Activated naive CD8-positive, alpha-beta T cell treated with anti-CD3 and anti-CD28 coated beads, Interleukin-2, amount 50 U/mL, for 24 hours (primary cell): Measurements from ENCODE around the gene TP53BP2.
"Not testable (repeated sequence)": the region's sequence is repeated elsewhere in the genome, so short reads cannot be mapped to it uniquely, and the experiment has no call there.

Experiments used
- ATAC-seq: fragments of 150-1000 bp; cut with Tn5 transposase; one replicate; pipeline ENCODE4 v1.10.0; 2021
- DNase-seq: peaks from one replicate; pipeline ENCODE4 v3.0.0; 2021
- H3K27ac Mint-ChIP-seq: one replicate; pipeline ENCODE4 v1.8.0; 2021; ENCODE audit warnings: mild to moderate bottlenecking, mixed read lengths
- H3K27me3 Mint-ChIP-seq: one replicate; pipeline ENCODE4 v1.8.0; 2021; ENCODE audit warnings: mixed read lengths
- H3K36me3 Mint-ChIP-seq: one replicate; pipeline ENCODE4 v1.8.0; 2021; ENCODE audit warnings: low read depth, mixed read lengths
- H3K4me1 Mint-ChIP-seq: one replicate; pipeline ENCODE4 v1.8.0; 2021; ENCODE audit warnings: mixed read lengths
- H3K4me3 Mint-ChIP-seq: one replicate; pipeline ENCODE4 v1.8.0; 2021; ENCODE audit warnings: mild to moderate bottlenecking, moderate library complexity, mixed read lengths
- H3K9me3 Mint-ChIP-seq: one replicate; pipeline ENCODE4 v1.8.0; 2021; ENCODE audit warnings: mixed read lengths

The TP53BP2 gene

GRCh38 chr1:223827193-223827663 is 18.5 kb downstream of the TP53BP2 start:
- peaks cover 9% of the 10 kb centered on the region for H3K36me3 Mint-ChIP-seq
- H3K4me3 Mint-ChIP-seq = no peak overlapping the region
- H3K27me3 Mint-ChIP-seq = no peaks in the 10 kb centered on the region
- H3K27ac Mint-ChIP-seq = peak overlapping the region; percentile 10
- no peak for DNase-seq
- no peak for ATAC-seq
- peaks cover 69% of the 10 kb centered on the region for H3K4me1 Mint-ChIP-seq
- no peaks in the 10 kb centered on the region for H3K9me3 Mint-ChIP-seq

- no peak overlapping the region for H3K4me3 Mint-ChIP-seq
- ATAC-seq = no peak
- no peak for DNase-seq
Measured at GRCh38 chr1:223825767-223826748, 19.7 kb downstream of the TP53BP2 start.

GRCh38 chr1:223824712-223825111 is 21.0 kb downstream of the TP53BP2 start:
- Mint-ChIP-seq H3K9me3 (no peaks in the 10 kb centered on the region), H3K27me3 (no peaks in the 10 kb centered on the region), H3K27ac (no peak overlapping the region), H3K4me3 (no peak overlapping the region), H3K4me1 (peaks cover 60% of the 10 kb centered on the region), H3K36me3 (peaks cover 16% of the 10 kb centered on the region)
- no peak for DNase-seq
- ATAC-seq = no peak

More at GRCh38 chr1:223825767-223826748, 19.7 kb downstream of the TP53BP2 start:
- H3K36me3 Mint-ChIP-seq = peaks cover 9% of the 10 kb centered on the region
- no peaks in the 10 kb centered on the region for H3K9me3 Mint-ChIP-seq
- H3K27me3 Mint-ChIP-seq = no peaks in the 10 kb centered on the region
- no peak overlapping the region for H3K27ac Mint-ChIP-seq
- peaks cover 70% of the 10 kb centered on the region for H3K4me1 Mint-ChIP-seq

- peaks cover 15% of the 10 kb centered on the region for H3K36me3 Mint-ChIP-seq
- H3K4me3 Mint-ChIP-seq = no peak overlapping the region
- H3K4me1 Mint-ChIP-seq = peaks cover 56% of the 10 kb centered on the region
- H3K9me3 Mint-ChIP-seq = no peaks in the 10 kb centered on the region
- ATAC-seq (no peak), DNase-seq (no peak)
- no peak overlapping the region for H3K27ac Mint-ChIP-seq
- H3K27me3 Mint-ChIP-seq = no peaks in the 10 kb centered on the region
Measured at GRCh38 chr1:223824287-223824686, 21.5 kb downstream of the TP53BP2 start.

GRCh38 chr1:223820971-223821370 is 24.8 kb downstream of the TP53BP2 start:
- H3K27ac Mint-ChIP-seq = no peak overlapping the region
- H3K36me3 Mint-ChIP-seq = peaks cover 13% of the 10 kb centered on the region
- no peaks in the 10 kb centered on the region for H3K27me3 Mint-ChIP-seq
- ATAC-seq (no peak), DNase-seq (no peak)
- H3K4me1 Mint-ChIP-seq = peaks cover 33% of the 10 kb centered on the region
- H3K9me3 Mint-ChIP-seq = no peaks in the 10 kb centered on the region
- H3K4me3 Mint-ChIP-seq = no peak overlapping the region

- Mint-ChIP-seq H3K4me1 (peaks cover 30% of the 10 kb centered on the region), H3K36me3 (peaks cover 15% of the 10 kb centered on the region), H3K27me3 (no peaks in the 10 kb centered on the region), H3K9me3 (no peaks in the 10 kb centered on the region), H3K27ac (no peak overlapping the region), H3K4me3 (no peak overlapping the region)
- ATAC-seq = no peak
- DNase-seq = no peak
Measured at GRCh38 chr1:223820515-223820858, 25.3 kb downstream of the TP53BP2 start.

- Mint-ChIP-seq H3K9me3 (no peaks in the 10 kb centered on the region), H3K27me3 (no peaks in the 10 kb centered on the region), H3K4me1 (peaks cover 26% of the 10 kb centered on the region), H3K4me3 (no peak overlapping the region), H3K27ac (no peak overlapping the region), H3K36me3 (peaks cover 15% of the 10 kb centered on the region)
- no peak for DNase-seq
- no peak for ATAC-seq
Measured at GRCh38 chr1:223819730-223820514, 25.8 kb downstream of the TP53BP2 start.

GRCh38 chr1:223817265-223817664 is 28.5 kb downstream of the TP53BP2 start:
- Mint-ChIP-seq H3K36me3 (peaks cover 36% of the 10 kb centered on the region), H3K4me1 (peaks cover 21% of the 10 kb centered on the region)
- H3K27me3 Mint-ChIP-seq, H3K27ac Mint-ChIP-seq, H3K4me3 Mint-ChIP-seq, ATAC-seq, H3K9me3 Mint-ChIP-seq, DNase-seq: not testable (repeated sequence)

GRCh38 chr1:223815865-223816264 is 29.9 kb downstream of the TP53BP2 start:
- Mint-ChIP-seq H3K9me3 (no peaks in the 10 kb centered on the region), H3K4me1 (peaks cover 22% of the 10 kb centered on the region), H3K27ac (no peak overlapping the region), H3K36me3 (peaks cover 37% of the 10 kb centered on the region), H3K4me3 (no peak overlapping the region), H3K27me3 (no peaks in the 10 kb centered on the region)
- DNase-seq (no peak), ATAC-seq (no peak)

GRCh38 chr1:223815020-223815853 is 30.5 kb downstream of the TP53BP2 start:
- ATAC-seq (no peak), DNase-seq (no peak)
- H3K27me3 Mint-ChIP-seq = no peaks in the 10 kb centered on the region
- H3K4me1 Mint-ChIP-seq = peaks cover 24% of the 10 kb centered on the region
- no peak overlapping the region for H3K27ac Mint-ChIP-seq
- H3K4me3 Mint-ChIP-seq = no peak overlapping the region
- H3K9me3 Mint-ChIP-seq = no peaks in the 10 kb centered on the region
- peaks cover 31% of the 10 kb centered on the region for H3K36me3 Mint-ChIP-seq

- DNase-seq (no peak), ATAC-seq (no peak)
- Mint-ChIP-seq H3K36me3 (peaks cover 31% of the 10 kb centered on the region), H3K27ac (peak overlapping the region; percentile 8), H3K9me3 (no peaks in the 10 kb centered on the region), H3K4me1 (peaks cover 24% of the 10 kb centered on the region), H3K4me3 (no peak overlapping the region), H3K27me3 (no peaks in the 10 kb centered on the region)
Measured at GRCh38 chr1:223813645-223814044, 32.1 kb downstream of the TP53BP2 start.

- peak; percentile 54 for ATAC-seq
Measured at GRCh38 chr1:223811634-223812101, 34.1 kb downstream of the TP53BP2 start.

GRCh38 chr1:223810586-223810985 is 35.2 kb downstream of the TP53BP2 start:
- Mint-ChIP-seq H3K27ac (no peak overlapping the region), H3K27me3 (no peaks in the 10 kb centered on the region), H3K9me3 (no peaks in the 10 kb centered on the region), H3K36me3 (peaks cover 39% of the 10 kb centered on the region), H3K4me3 (no peak overlapping the region), H3K4me1 (peaks cover 20% of the 10 kb centered on the region)
- DNase-seq (no peak), ATAC-seq (no peak)

More at GRCh38 chr1:223811634-223812101, 34.1 kb downstream of the TP53BP2 start:
- peaks cover 41% of the 10 kb centered on the region for H3K36me3 Mint-ChIP-seq
- DNase-seq = no peak
- peaks cover 24% of the 10 kb centered on the region for H3K4me1 Mint-ChIP-seq
- no peak overlapping the region for H3K27ac Mint-ChIP-seq
- H3K27me3 Mint-ChIP-seq = no peaks in the 10 kb centered on the region
- no peak overlapping the region for H3K4me3 Mint-ChIP-seq
- no peaks in the 10 kb centered on the region for H3K9me3 Mint-ChIP-seq

- DNase-seq, H3K4me3 Mint-ChIP-seq, ATAC-seq, H3K27me3 Mint-ChIP-seq, H3K27ac Mint-ChIP-seq, H3K9me3 Mint-ChIP-seq: not testable (repeated sequence)
- peaks cover 39% of the 10 kb centered on the region for H3K36me3 Mint-ChIP-seq
- H3K4me1 Mint-ChIP-seq = peaks cover 20% of the 10 kb centered on the region
Measured at GRCh38 chr1:223809905-223810304, 35.8 kb downstream of the TP53BP2 start.
